Tibial artery (tissue), 4 donors: Measurements from ENCODE around the gene DHH.

Experiments used
- DNase-seq, 2 donors: peaks; one replicate each; pipeline ENCODE4 v3.0.0-alpha.2; 2019
- H3K27ac ChIP-seq, 2 donors: fragments of 200-600 bp; sonication (generic) in 1 of 2; 1 replicate in 1 of 2; 2 replicates in 1 of 2; pipeline ENCODE4 v1.5.1; 2018 to 2019; ENCODE audit warnings: mild to moderate bottlenecking in 1 of 2
- H3K27me3 ChIP-seq, 2 donors: fragments of 200-600 bp; sonication (generic) in 1 of 2; one replicate each; pipeline versions ENCODE4 v1.5.1 to v1.6.0; 2016 to 2019
- H3K36me3 ChIP-seq, 3 donors: fragments of 200-600 bp; sonication (generic) in 2 of 3; one replicate each; pipeline ENCODE4 v1.5.1; 2016 to 2019; ENCODE audit warnings: mild to moderate bottlenecking in 2 of 3
- H3K4me1 ChIP-seq, 4 donors: fragments of 200-600 bp; sonication (generic) in 2 of 4; 1 replicate in 3 of 4; 2 replicates in 1 of 4; pipeline ENCODE4 v1.5.1; 2016 to 2019
- H3K4me3 ChIP-seq, 2 donors: fragments of 200-600 bp; sonication (generic) in 1 of 2; 1 replicate in 1 of 2; 2 replicates in 1 of 2; pipeline ENCODE4 v1.5.1; 2018 to 2019; ENCODE audit warnings: mild to moderate bottlenecking in 2 of 2
- H3K9me3 ChIP-seq, 3 donors: fragments of 200-600 bp; sonication (generic) in 1 of 3; one replicate each; pipeline ENCODE4 v1.5.1; 2016 to 2019
- CTCF ChIP-seq, 2 experiments: fragments of 200-600 bp in 1 of 2; fragments of 450-650 bp in 1 of 2; IDR thresholded peaks; one replicate each; pipeline ENCODE4 v1.5.1; 2017 to 2019; ENCODE audit warnings: antibody characterized with exemption in 2 of 2, mild to moderate bottlenecking in 1 of 2, moderate library complexity in 1 of 2
- intact Hi-C: fragments of 100-400 bp; cut with DNase I; formaldehyde crosslinking; loops from one replicate; pipeline ENCODE4 v1.15.0; 2023; ENCODE audit warnings: low total_unique reads

DHH gene

GRCh38 chr12:49050507-49051372 is 43.9 kb downstream of the DHH start:
- peaks cover 75 to 93% (median 92%) of the 10 kb centered on the region in 3 donors for H3K36me3 ChIP-seq
- H3K4me1 ChIP-seq, result peaks cover 0 to 12% (median 6%) of the 10 kb centered on the region in 4 donors
- intact Hi-C loops, result no loop called here
- H3K9me3 ChIP-seq, result no peaks in the 10 kb centered on the region
- TF ChIP-seq CTCF (IDR thresholded peaks at IDR 0.05), result no peak
- no peaks in the 10 kb centered on the region for H3K27me3 ChIP-seq
- H3K4me3 ChIP-seq, result no peak overlapping the region
- no peak for DNase-seq
- no peak overlapping the region for H3K27ac ChIP-seq

- Histone ChIP-seq H3K4me3 (no peak overlapping the region), H3K36me3 (peaks cover 85 to 100% (median 97%) of the 10 kb centered on the region in 3 donors), H3K9me3 (no peaks in the 10 kb centered on the region), H3K4me1 (peaks cover 0 to 2% (median 0%) of the 10 kb centered on the region in 4 donors), H3K27me3 (no peaks in the 10 kb centered on the region), H3K27ac (no peak overlapping the region)
- no peak for DNase-seq
- intact Hi-C loops, result no loop called here
- no peak for TF ChIP-seq CTCF (IDR thresholded peaks at IDR 0.05)
Measured at GRCh38 chr12:49049566-49050224, 44.9 kb downstream of the DHH start.

- intact Hi-C loops, result no loop called here
- no peaks in the 10 kb centered on the region for H3K4me1 ChIP-seq
- no peak overlapping the region for H3K4me3 ChIP-seq
- H3K36me3 ChIP-seq, result peaks cover 93 to 100% (median 97%) of the 10 kb centered on the region in 3 donors
- H3K27ac ChIP-seq, result no peak overlapping the region
- no peak for DNase-seq
- H3K27me3 ChIP-seq, result no peaks in the 10 kb centered on the region
- H3K9me3 ChIP-seq, result no peaks in the 10 kb centered on the region
- no peak for TF ChIP-seq CTCF (IDR thresholded peaks at IDR 0.05)
Measured at GRCh38 chr12:49048953-49049352, 45.6 kb downstream of the DHH start.

- no peak for DNase-seq
- no peaks in the 10 kb centered on the region for H3K27me3 ChIP-seq
- no peak overlapping the region for H3K4me3 ChIP-seq
- H3K27ac ChIP-seq, result no peak overlapping the region
- H3K36me3 ChIP-seq, result peaks cover 97 to 100% (median 97%) of the 10 kb centered on the region in 3 donors
- H3K9me3 ChIP-seq, result no peaks in the 10 kb centered on the region
- intact Hi-C loops, result no loop called here
- TF ChIP-seq CTCF (IDR thresholded peaks at IDR 0.05), result no peak
- H3K4me1 ChIP-seq, result no peaks in the 10 kb centered on the region
Measured at GRCh38 chr12:49046129-49046895, 48.3 kb downstream of the DHH start.

- peaks cover 97 to 100% (median 97%) of the 10 kb centered on the region in 3 donors for H3K36me3 ChIP-seq
- H3K4me1 ChIP-seq, result no peaks in the 10 kb centered on the region
- H3K9me3 ChIP-seq, result no peaks in the 10 kb centered on the region
- no peak overlapping the region for H3K27ac ChIP-seq
- no peak for TF ChIP-seq CTCF (IDR thresholded peaks at IDR 0.05)
- H3K27me3 ChIP-seq, result no peaks in the 10 kb centered on the region
- intact Hi-C loops, result no loop called here
- no peak for DNase-seq
- H3K4me3 ChIP-seq, result no peak overlapping the region
Measured at GRCh38 chr12:49044660-49045059, 49.9 kb downstream of the DHH start.
